Stimulated activated CD4-positive, alpha-beta T cell treated with anti-CD3 and anti-CD28 coated beads, Interleukin-12 subunit alpha, Interleukin-12 subunit beta, amount 100 ng/mL, for 4 hours (primary cell): ENCODE results near the gene TXN2.

Experiments
- DNase-seq: peaks from one replicate; pipeline ENCODE4 v3.0.0-alpha.2; 2020

The TXN2 gene

GRCh38 chr22:36480941-36481392 lies 473 bp downstream of the TXN2 start:
- DNase-seq: no peak

DNA sequence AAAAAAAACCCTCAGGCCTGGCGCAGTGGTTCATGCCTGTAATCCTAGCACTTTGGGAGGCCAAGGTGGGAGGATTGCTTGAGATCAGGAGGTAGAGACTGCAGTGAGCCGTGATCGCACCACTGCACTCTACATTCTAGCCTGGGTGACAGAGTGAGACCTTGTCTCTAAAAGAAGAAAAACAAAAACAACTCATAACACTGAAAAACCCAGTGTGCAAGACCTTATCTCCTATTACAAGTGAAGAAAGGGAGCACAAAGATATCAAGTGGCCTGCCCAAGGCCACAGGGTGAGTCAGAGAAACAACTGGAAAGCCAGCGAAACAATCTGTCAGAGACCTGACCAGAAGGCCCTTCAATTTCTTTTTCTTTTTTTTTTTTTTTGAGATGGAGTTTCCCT lies 2.5 kb downstream of the TXN2 start:
- no peak for DNase-seq

DNA sequence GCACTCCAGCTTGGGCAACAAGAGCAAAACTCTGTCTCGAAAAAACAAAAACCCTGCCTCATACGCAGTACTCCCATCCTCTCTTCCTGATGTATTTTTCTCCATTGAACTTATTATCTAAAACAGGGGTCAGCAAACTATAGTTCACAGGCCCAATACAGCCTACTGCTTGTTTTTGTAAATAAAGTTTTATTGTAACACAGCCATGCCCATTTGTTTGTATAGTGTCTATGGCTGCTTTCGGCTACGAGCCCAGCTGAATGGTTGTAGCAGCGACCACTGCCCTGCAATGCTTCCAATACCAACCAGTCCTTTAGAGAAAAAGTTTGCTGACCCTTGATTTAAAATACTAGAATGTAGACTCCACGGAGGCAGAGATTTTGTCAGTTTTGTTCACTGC lies 6.1 kb downstream of the TXN2 start:
- DNase-seq: no peak

DNA sequence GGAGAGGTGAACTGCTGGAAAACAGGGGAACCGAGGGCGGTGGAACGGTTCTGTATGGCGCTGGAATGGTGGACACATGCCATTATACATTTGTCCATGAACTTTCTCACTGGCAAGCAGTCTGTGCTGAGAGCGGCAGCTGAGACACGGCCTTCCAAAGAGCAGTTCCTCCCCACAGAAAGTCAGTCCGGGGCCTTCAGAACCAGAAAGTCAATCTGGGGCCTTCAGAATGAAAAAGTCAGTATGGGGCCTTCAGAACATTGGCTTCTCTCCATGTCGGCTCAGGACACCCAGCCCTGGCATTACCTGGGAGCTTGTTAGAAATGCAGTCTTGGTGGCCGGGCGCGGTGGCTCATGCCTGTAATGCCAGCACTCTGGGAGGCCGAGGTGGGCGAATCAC lies 8.8 kb downstream of the TXN2 start:
- DNase-seq: no peak

- DNase-seq: no peak
These were observed 10.1 kb downstream of the TXN2 start for GRCh38 chr22:36471341-36471821.

- DNase-seq: no peak
These were observed 10.5 kb downstream of the TXN2 start for GRCh38 chr22:36470994-36471331.

DNA sequence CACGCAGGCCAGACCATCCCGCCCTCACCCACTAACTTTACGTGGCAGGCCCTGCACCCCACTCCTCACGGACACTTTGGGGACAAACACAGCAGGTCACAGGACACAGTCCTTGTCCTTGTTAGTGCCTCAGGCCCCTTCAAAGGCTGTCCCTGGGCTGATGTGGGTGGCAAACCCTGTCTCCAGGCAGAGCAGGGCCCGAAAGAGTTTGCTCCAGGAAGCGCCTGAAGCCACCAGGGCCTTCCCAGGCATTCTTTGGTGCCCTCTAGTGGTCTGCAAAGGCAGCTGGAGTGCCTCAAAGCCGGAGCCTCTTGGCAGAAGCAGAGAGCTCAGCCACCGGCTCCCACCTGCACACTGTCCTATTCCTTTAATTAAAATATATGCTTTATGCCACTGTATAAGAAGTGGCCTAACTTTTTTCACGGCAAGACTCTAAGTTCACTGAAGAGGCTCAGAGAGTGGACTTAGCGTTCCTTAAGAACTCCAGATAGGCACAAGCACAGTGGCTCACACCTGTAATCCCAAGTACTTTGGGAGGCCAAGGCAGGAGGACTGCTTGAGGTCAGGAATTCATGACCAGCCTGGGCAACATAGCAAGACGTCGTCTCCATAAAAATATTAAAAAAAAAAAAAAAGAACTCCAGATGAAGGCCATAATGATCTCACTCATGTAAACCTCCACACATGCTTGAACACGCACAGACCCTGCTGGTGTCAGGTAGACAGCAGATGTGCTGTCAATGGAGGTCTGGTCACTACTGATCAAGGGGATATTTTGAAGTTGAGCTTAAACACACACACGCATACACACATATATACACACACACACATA lies 11.1 kb downstream of the TXN2 start:
- DNase-seq: peak; percentile 64

GRCh38 chr22:36469094-36469710 lies 12.2 kb downstream of the TXN2 start:
- DNase-seq: no peak

DNA sequence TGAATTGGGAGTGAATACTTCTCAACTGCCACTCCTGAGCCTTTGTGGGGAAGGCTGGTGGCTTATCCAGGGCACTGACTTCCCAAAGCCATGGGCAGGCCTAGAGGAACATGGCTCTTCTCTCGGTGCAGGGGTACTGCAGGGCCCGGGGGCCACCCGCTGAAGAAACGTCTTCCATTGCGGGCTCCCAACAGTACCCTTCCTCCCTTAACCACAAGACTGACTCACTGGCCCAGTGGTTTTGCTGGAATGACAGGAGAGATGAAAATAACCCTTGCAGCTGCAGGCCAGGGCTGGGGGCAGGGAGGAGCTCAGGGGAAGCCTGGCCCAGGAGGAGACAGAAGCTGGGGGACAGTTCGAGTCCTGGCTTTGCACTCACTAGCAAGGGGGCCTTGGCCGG lies 13.5 kb downstream of the TXN2 start:
- DNase-seq: no peak

DNA sequence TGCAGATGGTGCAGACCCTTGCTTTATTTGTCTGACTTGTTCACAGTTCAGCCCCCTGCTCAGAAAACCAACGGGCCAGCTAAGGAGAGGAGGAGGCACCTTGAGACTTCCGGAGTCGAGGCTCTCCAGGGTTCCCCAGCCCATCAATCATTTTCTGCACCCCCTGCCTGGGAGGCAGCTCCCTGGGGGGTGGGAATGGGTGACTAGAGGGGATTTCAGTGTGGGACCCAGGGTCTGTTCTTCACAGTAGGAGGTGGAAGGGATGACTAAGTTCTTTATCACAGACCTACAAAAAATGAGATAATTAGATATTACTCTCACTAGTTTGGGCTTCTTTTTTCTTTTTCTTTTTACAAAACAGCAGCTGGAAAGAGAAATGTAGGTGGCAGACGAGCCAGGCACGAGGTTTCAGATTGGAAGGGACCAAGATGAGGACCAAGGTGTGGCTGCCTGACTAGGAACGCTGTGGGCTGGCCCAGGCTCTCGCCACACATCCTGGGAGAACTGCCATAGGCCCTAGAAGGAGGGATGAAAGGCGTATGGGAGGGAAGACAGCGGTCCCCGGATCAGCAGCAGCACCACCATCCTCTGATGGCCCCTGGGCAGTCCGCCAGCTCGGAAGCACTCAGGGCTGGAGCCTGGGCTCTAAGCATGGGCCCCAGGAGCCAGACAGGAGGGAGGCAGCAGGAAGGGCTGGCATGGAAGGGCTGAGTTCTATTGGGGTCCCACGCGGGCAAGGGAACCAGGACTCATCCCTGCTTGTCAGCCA lies 14.2 kb downstream of the TXN2 start:
- DNase-seq: no peak

- DNase-seq: no peak
These were observed 15.2 kb downstream of the TXN2 start for GRCh38 chr22:36466258-36466657.

- DNase-seq: no peak
These were observed 16.0 kb downstream of the TXN2 start for GRCh38 chr22:36465232-36466021.

GRCh38 chr22:36464715-36465231 lies 16.7 kb downstream of the TXN2 start:
- DNase-seq: no peak

DNA sequence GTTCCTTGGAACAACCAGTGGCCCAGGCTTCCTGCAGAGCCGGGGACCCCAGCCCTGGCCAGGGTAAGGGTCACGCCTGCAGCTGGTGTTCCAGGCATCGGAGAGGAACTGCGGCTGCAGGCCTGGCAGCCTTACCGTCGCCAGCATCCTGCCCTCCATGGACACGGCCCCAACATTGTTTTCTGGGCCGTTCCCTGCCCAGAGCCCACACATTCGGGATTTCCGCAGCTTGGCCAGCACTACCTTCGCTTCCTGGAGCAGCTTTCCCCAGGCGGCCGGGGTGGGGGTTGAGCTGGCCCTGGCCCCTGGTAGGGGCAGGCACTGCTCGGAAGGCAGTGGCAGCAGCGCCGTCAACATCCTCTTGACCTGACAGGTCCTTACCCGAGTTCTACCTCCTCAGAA lies 17.7 kb downstream of the TXN2 start:
- no peak for DNase-seq

GRCh38 chr22:36461665-36462649 lies 19.5 kb downstream of the TXN2 start:
- no peak for DNase-seq

- no peak for DNase-seq
These were observed 21.2 kb downstream of the TXN2 start for GRCh38 chr22:36460202-36460601.

GRCh38 chr22:36457688-36458450 lies 23.6 kb downstream of the TXN2 start:
- no peak for DNase-seq

DNA sequence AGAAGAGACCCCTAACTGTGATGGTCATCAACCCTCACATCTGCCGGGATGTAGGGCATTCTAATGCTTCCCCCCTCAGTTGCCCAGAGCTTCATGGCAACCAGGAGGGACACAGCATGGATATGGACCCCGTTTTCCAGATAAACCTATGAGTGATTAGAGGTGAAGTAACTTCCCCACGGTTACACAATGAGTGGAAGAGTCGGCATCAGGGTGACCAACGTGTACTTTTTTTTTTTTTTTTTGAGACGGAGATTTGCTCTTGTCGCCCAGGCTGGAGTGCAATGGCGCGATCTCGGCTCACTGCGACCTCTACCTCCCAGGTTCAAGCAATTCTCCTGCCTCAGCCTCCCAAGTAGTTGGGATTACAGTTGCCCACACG lies 25.0 kb downstream of the TXN2 start:
- no peak for DNase-seq

DNA sequence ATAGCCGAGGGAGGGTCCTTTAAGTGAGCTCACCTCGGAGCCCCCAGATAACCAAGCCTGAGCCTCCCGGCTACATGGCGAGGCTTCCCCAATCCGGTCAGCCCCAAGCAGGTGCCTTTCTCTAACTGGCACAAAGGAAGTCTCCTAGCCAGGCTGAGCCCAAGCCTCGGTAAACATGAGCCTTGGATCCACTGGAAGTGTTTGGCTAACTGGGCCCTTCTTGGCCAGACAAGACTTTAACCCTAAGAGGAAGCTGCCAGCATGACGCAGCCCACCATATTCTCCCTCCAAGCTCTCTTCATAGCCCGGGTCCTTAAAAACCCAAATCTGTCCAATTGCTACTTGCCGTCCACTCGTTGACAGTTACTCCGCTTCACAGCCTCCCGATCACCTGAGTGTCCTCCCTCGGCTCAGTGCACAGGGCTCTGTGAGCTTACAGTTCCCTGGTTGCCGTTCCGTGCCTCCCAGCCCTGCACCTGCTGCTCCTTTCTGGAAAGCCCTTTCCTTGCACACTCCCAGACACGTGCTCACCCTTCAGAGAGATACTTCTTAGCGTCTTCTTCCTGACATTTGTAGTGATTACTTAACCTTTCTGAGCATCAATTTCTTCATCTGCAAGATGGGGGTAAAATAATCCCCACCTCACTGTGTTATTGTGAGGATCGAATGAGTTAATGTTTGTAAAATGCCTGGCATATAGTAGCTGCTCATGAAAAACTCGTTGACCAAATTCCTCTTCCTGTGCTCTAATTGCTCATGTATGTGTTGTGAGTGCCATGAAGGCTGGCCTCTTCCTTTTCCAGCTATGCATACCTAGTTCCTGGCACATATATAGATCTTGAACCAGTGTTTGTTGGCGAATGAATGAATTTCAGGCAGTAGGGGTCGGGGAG lies 25.6 kb downstream of the TXN2 start:
- no peak for DNase-seq
